Measurements from ENCODE around the gene MAN2B2. TPM values are rescaled to one million over a fixed set of nuclear protein-coding genes. Genes with fewer than 3 reads are reported as not detected.

MAN2B2 gene
- total RNA-seq, 1 experiment from 2014 or later: 5.9 TPM

- Histone ChIP-seq H3K4me1 (ENCODE audit: insufficient read depth, low read length) (peaks cover 4% of the 10 kb centered on the region; the same call in 1 of the 2 replicates), H2BK20ac (ENCODE audit: low read depth, low read length, poor library complexity, severe bottlenecking) (no peak overlapping the region), H3K9me3 (ENCODE audit: control insufficient read depth, low read depth, low read length) (no peaks in the 10 kb centered on the region), H2BK15ac (ENCODE audit: low read depth, low read length) (no peak overlapping the region), H3K23ac (ENCODE audit: insufficient read length, low read depth, low read length) (no peak overlapping the region), H3K18ac (ENCODE audit: insufficient read length, low read depth, low read length) (no peak overlapping the region), H3K4ac (ENCODE audit: low read depth, low read length) (no peak overlapping the region), H2BK12ac (ENCODE audit: insufficient read length, low read depth, low read length) (no peak overlapping the region), H2AK5ac (ENCODE audit: insufficient read length, low read length) (no peak overlapping the region), H4K20me1 (ENCODE audit: control insufficient read depth, insufficient read depth, insufficient read length) (no peaks in the 10 kb centered on the region), H3K14ac (ENCODE audit: insufficient read depth, low read length) (no peak overlapping the region), H4K91ac (ENCODE audit: insufficient read length, low read depth, low read length) (no peak overlapping the region), H4K5ac (ENCODE audit: insufficient read length, low read depth, low read length) (no peak overlapping the region), H3K79me1 (ENCODE audit: insufficient read depth, low read depth, low read length, poor library complexity, severe bottlenecking) (no peaks in the 10 kb centered on the region), H3K4me2 (ENCODE audit: insufficient read depth, insufficient read length, low read length) (no peak overlapping the region), H3K23me2 (ENCODE audit: insufficient read length, low read depth, low read length, poor library complexity, severe bottlenecking) (no peaks in the 10 kb centered on the region), H3K9ac (ENCODE audit: extremely low read depth, insufficient read length, low read length) (no peak overlapping the region), H2AFZ (ENCODE audit: low read length) (no peak overlapping the region), H2BK120ac (ENCODE audit: low read depth, low read length, poor library complexity, severe bottlenecking) (no peak overlapping the region), H3T11ph (ENCODE audit: low read length) (no peak overlapping the region), H4K8ac (replicated peaks; ENCODE audit: insufficient read length, low read depth, low read length) (no peak overlapping the region), H3K27me3 (ENCODE audit: insufficient read depth, low read length) (no peaks in the 10 kb centered on the region), H3K27ac (ENCODE audit: insufficient read length, low read depth, low read length) (no peak overlapping the region), H3K79me2 (ENCODE audit: insufficient read depth, low read length) (no peaks in the 10 kb centered on the region), H3K56ac (ENCODE audit: insufficient read length, low read depth, low read length) (no peak overlapping the region), H2BK5ac (ENCODE audit: insufficient read length, low read length) (no peak overlapping the region)
- DNase-seq: no peak
- H3K36me3 Mint-ChIP-seq (ENCODE audit: insufficient read depth in 1 of 3, low read depth in 3 of 3): no peaks in the 10 kb centered on the region
- peaks cover 18 to 31% of the 10 kb centered on the region in 2 experiments for H3K4me1 Mint-ChIP-seq
- H3K27ac Mint-ChIP-seq: peak overlapping the region in 2 of 3 experiments; percentile 7 to 22; a peak in 2 of 7 replicates
- no peak overlapping the region; a peak in 1 of 5 replicates for H3K4me3 Mint-ChIP-seq
- no peaks in the 10 kb centered on the region; the same call in 1 of the 2 replicates for H3K27me3 Mint-ChIP-seq (ENCODE audit: low read depth)
- no peaks in the 10 kb centered on the region; a peak in 1 of 5 replicates for H3K9me3 Mint-ChIP-seq
- no peak for TF ChIP-seq CTCF (conservative IDR thresholded peaks at IDR 0.05)
- no CpG with 5 or more reads among the region's 5 CpGs for WGBS (ENCODE audit: extremely low coverage, insufficient read length, low lambda C conversion rate)
These were observed 48.8 kb upstream of the MAN2B2 start for GRCh38 chr4:6526156-6526555.

All from H9 (cell line).